Renal pelvis (tissue), 4 donors: Measurements from ENCODE around the gene RIC1. TPM values are rescaled to one million over a fixed set of nuclear protein-coding genes. Genes with fewer than 3 reads are reported as not detected.

Experiments used
- DNase-seq: peaks from one replicate; pipeline ENCODE4 v3.0.0-alpha.2; 2013
- polyA plus RNA-seq, 3 donors: library from polyadenylated mRNA; unstranded; fragments of 120-200 nt; gene quantifications; one replicate each; pipeline ENCODE4 v1.2.1, GENCODE V29; 2013; ENCODE audit not compliant: insufficient read length in 3 of 3

Gene RIC1
- polyA plus RNA-seq, 3 donors: 27.5 to 35.5 (median 30.6) TPM

DNA sequence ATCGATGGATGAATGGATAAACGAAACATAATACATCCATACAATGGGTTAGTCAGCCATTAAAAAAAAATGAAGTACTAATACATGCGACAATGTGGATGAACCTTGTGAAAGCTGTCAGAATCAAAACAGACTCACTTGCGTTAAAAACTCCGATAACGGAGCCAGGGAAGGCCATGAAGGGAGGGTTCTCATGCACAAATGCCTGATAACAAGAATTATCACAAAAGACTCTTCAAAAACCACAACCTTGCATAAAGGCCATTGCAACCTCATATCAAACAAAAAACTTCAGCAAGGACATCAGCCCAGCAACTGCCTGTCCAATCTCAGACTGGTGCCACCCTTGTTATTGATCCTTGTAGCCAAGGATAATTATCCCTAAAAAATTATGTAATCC, 190.3 kb downstream of the RIC1 start:
- DNase-seq: no peak

DNA sequence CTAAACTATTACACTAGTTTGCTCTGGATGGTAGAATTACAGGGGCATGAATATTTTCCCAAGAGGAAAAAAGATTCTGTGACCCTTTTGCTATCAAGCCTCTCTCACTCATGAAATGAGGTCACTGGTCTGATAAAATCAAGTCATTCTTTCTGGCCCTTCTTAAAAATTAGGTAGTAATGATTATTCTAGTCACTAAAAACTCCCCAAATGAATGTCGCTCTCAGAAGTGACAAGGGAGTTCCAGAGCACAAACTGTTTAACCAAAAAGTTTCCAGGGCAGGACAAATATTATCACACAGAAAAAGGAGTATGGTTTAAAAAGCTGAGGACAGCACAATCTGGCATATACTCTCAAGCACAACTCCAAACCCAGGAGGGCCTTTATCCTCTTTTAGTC, 191.5 kb downstream of the RIC1 start:
- no peak for DNase-seq

DNA sequence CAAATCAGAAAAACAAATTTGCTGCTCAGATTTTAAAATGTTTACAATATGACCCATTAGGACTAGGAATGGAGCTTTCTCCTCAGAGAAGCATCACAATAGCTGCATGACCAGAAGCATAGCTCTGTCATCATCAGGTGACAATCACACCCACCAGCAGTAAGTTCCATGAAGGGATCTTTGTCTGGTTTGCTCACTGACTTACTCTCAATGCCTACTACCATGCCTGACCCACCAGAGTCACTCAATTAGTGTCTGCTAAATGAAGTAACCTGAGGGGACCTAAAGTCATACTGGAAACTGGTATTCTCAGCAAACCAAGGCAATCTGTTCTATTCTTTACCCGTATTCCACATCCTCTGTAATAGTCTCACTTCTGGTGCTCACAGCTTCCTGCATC, 196.3 kb downstream of the RIC1 start:
- no peak for DNase-seq

Other genes with a start within 250 kb of the RIC1 start
- 10 to 100 TPM; 31.4 to 40.4 (median 36.0) TPM for gene PLGRKT, start 191.2 kb upstream of the RIC1 start, polyA plus RNA-seq
- gene CD274, start 178.6 kb upstream of the RIC1 start, polyA plus RNA-seq: 1 to 10 TPM in 1 of 3 donors, under 1 TPM in 2; 0.73 to 1.3 (median 0.93) TPM
- under 1 TPM; 0.07 to 0.12 (median 0.09) TPM for gene PDCD1LG2, start 118.6 kb upstream of the RIC1 start, polyA plus RNA-seq
- 10 to 100 TPM; 44.3 to 60.7 (median 47.4) TPM for gene ERMP1, start 204.0 kb downstream of the RIC1 start, polyA plus RNA-seq